MM.1S (cell line): ENCODE measurements around the gene PLXND1.

ENCODE experiments used
- CTCF ChIP-seq: fragments of 300-600 bp; sonication (generic); IDR thresholded peaks from 2 replicates; pipeline ENCODE4 v1.5.1; 2016; ENCODE audit warnings: antibody characterized with exemption, low read length, mixed read lengths
- EZH2 ChIP-seq: fragments of 300-600 bp; sonication (generic); optimal IDR thresholded peaks from 2 replicates; pipeline ENCODE3; 2017; ENCODE audit warnings: low read depth, mild to moderate bottlenecking, antibody characterized with exemption, low read length, mixed read lengths
- EZH2phosphoT487 ChIP-seq: fragments of 300-600 bp; sonication (generic); IDR thresholded peaks from 2 replicates; pipeline ENCODE4 v1.6.1; 2018; ENCODE audit warnings: antibody characterized with exemption, low read length

- TF ChIP-seq CTCF, result no peak
- TF ChIP-seq EZH2, result no peak
- no peak for TF ChIP-seq EZH2phosphoT487
These were observed 54.0 kb downstream of the PLXND1 start for GRCh38 chr3:129552287-129553050.
